PC-3 (cell line): ENCODE measurements around the gene MAPK7.

Experiments used
- CTCF ChIP-seq: fragments of 300-600 bp; sonication (generic); conservative IDR thresholded peaks from 2 replicates; pipeline ENCODE4 v1.5.1; 2017; ENCODE audit warnings: antibody characterized with exemption, low read depth, mild to moderate bottlenecking, low read length
- EZH2 ChIP-seq: fragments of 300-600 bp; sonication (generic); IDR thresholded peaks from one replicate; pipeline ENCODE4 v1.6.1; 2017; ENCODE audit warnings: antibody characterized with exemption, mild to moderate bottlenecking, low read length; ENCODE audit not compliant: unreplicated experiment
- EZH2phosphoT487 ChIP-seq: fragments of 300-600 bp; sonication (generic); IDR thresholded peaks from 2 replicates; pipeline ENCODE4 v1.6.1; 2018; ENCODE audit warnings: mild to moderate bottlenecking, antibody characterized with exemption, low read length, borderline replicate concordance

GRCh38 chr17:19398301-19399181 lies 20.2 kb downstream of the MAPK7 start:
- no peak for TF ChIP-seq CTCF
- TF ChIP-seq EZH2phosphoT487, result no peak
- TF ChIP-seq EZH2, result no peak
